KBM-7 (cell line): ENCODE data around the gene TMEM178A.
"Not testable (repeated sequence)": the region's sequence is repeated elsewhere in the genome, so short reads cannot be mapped to it uniquely, and the experiment has no call there.

Source experiments
- DNase-seq: peaks from one replicate; pipeline ENCODE4 v3.0.0-alpha.2; 2015
- in situ Hi-C: fragments of 300-500 bp; cut with MboI; formaldehyde crosslinking; loops from 2 replicates; pipeline ENCODE4 v1.14.3; 2020; ENCODE audit warnings: low sequenced_read_pairs, low pct_unique_long_range_greater_than_20kb, mixed read lengths

Gene TMEM178A

DNA sequence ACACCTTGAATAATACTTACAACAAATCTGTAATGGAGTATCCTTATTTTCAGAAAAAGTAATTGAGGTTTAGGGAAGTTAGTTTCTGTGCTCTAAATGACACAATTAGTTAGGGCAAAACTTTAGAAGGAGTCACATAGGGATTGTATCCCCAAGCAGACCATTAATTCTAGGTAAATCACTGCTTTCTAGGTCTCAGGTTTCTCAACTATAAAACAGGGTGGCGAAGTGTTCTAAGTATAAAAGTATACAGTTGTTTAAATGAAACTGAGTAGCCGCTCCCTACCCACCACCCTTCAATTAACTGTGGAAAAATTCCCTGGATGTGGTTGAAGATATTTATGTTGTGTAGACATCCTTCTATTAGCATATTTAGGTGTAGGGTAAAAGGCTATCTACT is 19.9 kb upstream of the TMEM178A start:
- DNase-seq: no peak
- in situ Hi-C loops: no loop called here

DNA sequence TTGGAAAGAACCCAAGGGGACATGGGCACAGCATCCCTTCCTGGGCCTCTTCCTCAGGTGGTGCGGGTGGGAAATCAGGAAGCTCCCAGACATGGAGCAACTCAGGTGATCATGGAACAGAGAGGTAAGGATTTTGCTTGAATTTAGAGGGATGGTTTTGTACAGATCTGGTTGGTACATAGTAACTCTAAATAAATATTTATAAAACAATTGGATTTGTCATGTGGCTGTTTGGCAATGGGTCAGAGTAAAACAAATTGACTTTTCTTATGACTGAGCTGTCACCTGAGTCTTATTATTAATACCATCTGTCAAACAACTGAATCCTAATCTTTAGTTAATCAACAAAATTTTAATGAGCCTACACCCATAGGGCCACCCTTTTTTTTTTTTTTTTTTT is 19.4 kb upstream of the TMEM178A start:
- in situ Hi-C loops: no loop called here
- no peak for DNase-seq

DNA sequence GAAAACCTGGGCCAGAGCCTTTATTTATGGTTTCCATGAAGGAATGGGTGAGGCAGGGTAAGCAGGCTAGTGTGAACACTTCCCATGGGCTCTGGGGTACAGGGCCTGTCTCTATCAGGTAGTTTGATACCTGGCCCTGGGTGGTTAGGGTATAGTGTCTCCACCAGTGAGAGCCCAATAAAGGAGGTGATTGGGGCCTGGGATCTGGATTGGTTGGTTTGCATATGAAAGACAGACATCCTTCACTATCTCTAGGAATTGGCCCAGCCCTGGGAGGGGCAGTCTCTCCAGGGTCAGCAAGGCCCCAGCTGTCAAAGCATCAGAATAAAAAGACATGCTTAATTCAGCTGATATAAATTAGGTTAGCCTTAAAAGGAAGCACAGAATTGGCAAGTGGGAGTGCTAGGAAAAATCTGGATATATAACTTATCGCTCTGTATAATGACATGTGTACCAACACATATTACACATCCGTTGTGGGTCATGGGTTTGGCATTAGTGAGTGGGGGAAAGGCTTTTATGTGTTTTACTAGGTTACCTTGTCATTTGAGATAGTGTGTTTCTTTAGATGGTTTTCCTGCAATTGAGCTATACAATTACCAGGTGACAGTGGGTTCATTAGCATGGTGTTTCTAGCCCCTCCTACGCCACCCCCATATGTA is 18.5 kb upstream of the TMEM178A start:
- DNase-seq: no peak
- in situ Hi-C loops: no loop called here

DNA sequence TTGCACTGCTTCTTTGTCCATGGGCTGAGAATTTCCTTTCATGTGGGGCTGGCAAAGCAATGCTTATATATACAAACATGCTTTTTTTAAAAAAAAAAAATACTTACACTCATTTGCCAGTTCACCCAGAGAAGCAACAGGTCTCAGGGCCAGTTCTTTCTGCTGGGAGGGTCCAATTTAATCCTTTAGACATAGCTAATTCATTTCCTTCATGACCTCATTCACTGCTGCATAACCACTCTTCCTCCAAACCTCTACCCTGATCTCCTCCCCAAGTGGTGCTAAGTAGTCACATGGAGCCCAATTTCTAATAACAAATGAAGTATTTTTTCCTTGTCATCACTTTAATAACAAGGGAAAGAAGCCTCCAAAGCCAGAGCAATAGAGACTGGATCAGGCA is 17.1 kb upstream of the TMEM178A start:
- no peak for DNase-seq
- in situ Hi-C loops: no loop called here

DNA sequence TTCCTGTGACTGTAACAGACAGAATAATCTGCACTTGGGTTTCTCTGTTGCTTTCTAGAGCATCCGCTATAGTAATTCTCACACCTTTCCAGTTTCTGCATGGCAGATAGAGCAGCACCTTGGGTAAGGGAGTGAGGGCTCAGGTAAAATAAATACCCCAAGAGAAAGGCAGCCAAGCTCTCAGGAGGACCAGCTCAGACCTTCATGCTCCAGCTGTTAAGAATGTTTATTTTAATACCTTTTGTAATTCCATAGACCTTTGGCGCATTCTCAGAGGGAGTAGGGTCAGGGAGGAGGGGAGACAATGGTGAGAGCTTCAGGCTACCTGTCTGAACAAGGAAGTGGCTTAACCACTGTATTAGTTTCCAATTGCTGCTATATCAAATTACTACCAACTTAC is 16.2 kb upstream of the TMEM178A start:
- in situ Hi-C loops: no loop called here
- no peak for DNase-seq

DNA sequence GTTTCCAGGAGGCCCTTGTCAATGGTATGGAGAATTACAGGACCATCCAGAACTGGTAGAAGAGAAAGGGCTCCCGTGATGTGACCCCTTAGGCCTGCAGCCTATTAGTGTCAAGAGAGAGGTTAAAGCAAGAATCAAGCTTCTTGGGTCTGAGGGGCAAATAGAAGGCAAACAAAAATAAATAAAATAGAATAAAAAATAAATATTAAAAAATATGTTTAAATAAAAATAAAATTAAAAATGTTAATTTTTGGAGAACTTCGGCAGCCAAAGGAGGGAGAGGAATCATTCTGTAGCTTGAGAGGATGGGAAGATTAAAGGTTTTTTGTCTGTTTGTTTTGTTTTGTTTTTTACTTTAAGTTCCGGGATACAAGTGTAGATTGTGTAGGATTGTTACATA is 15.2 kb upstream of the TMEM178A start:
- DNase-seq: no peak
- in situ Hi-C loops: no loop called here

DNA sequence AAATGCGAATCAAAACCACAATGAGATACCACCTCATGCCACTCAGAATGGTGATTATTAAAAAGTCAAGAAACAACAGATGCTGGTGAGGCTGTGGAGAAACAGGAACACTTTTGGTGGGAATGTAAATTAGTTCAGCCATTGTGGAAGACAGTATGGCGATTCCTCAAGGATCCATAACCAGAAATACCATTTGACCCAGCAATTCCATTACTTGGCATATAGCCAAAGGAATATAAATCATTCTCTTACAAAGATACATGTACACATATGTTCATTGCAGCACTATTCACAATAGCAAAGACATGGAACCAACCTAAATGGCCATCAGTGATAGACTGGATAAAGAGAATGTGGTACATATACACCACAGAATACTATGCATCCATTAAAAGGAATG is 9.5 kb upstream of the TMEM178A start:
- in situ Hi-C loops, DNase-seq: not testable (repeated sequence)

DNA sequence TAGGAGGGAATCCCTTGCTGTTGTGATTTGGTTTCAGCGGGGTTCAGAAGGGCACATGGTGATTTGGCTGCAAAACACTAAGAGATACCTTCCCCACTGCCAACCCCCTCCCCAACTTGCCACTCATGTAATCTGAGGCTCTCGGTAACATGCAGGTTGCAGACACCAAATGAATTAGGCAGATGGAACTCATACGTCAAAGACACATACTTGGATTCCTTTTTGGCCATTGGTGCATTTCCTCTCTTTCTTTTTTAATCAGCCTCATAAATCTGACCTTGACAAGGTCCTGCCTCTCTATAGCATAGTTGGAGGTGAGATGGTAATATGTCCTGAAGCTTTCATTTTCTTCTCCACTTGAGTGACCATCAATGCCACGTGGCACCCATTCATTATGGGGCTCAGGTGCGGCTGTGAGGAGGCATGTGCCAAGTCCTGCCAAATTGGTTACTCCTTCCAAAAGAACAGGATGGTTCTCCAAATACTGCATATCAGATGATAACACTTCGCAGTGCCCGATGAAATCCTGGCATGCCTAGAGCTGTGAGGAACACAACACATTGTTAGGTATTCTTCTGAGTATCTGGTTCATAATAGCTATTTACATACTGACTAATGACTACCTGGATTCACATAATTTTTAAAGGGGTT is 8.3 kb upstream of the TMEM178A start:
- in situ Hi-C loops: no loop called here
- no peak for DNase-seq

DNA sequence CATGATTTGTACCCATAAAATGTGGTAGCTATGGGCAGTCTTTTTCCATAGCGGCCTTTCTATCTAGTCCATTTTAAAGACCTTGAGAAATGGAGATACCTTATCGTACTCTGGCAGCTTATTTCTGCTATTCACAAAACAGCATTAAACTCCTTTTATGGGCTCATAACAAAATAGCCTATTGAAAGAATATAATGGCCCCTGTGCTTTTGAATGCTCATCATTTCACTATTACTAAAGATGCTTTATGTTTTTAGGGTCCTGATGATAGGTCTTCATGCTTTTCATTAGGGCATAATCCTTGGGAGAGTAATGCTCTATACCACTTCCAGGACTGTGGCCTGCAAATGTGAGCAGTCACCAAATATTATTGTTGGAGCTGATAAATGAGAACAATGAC is 7.3 kb upstream of the TMEM178A start:
- DNase-seq: no peak
- in situ Hi-C loops: no loop called here

DNA sequence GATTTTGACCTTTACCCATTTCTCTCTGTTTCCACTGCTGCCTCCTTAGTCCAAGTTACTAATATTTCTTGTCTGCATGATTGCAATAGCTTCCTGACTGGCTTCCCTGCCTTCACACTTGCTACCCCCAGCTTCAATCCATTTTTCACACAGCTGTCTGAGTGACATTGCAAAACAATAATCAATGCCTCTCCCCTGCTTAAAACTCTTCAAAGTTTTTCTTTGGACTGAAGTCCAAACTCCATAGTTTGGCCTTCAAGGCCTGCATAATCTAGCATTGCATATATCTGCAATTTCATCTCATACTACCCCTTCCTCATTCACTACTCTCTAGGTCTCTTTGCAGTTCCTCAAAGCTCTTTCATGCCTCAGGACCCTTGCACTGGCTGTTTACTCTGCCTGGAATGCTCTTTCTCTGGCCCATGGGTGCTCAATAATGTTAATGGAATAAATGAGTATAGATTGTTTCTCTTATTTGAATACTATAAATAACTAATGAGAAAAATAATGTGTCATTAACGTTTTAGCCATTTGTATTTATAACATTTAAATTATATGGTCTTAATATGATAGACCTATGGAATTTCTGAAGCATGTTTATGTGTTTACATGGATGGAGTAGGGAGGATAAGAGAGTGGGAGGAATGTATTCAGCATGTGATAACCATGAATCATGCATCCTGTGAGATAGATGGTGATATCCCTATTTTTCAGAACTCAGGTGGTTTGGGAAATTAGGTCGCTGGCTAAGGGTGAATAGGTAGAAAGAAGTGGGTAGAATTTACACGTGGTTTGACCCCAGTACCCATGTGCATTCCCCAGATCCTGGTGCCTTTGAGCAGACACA is 5.7 kb upstream of the TMEM178A start:
- in situ Hi-C loops: no loop called here
- DNase-seq: no peak

DNA sequence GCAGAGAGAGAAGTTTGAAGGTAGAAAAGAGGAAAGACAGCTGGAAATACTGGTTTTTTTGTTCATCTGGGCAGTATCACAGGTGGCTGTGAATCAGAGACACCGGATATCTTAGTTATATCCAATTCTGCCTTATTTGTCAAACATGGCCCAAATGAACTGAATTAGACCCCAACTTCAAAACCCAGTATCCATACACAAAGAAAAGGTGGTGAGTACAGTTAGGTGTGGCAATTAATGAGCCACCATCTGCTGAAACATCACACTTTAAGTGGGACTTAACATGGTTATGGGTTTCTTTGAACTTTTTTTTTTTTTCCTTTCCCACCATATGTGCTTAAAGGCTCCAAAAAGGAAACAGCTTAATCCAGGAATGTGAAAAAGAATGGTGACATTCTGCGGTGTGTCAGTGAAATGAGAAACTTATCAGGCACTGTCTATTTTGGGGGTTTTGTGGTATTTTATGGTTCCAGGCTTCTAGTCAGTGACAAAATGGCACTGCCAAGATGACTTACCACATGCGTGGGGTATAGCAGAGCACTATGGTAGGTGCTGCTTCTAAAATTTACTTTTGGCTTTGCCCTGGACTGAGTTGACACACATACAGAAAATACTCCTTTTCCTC is 5.0 kb upstream of the TMEM178A start:
- DNase-seq: peak; percentile 86
- in situ Hi-C loops: no loop called here

DNA sequence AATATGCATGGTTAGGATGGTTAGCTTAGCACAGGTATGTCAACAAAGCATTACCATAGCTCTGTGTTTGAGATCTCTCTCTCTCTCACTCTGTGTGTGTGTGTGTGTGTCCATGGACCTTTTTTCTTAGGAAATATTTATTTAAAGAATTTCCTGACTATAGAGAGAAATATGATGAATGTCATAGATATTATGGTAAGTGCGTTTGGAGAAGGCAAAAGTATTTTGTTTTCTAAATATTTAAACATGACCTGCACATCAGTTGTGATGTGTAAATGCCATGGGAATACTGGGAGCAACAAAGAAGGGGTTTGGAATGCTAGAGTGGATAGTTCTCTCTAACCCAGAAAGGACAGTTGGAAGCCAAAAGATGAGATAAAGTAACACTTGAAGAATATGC is 3.9 kb upstream of the TMEM178A start:
- DNase-seq: no peak
- in situ Hi-C loops: no loop called here

DNA sequence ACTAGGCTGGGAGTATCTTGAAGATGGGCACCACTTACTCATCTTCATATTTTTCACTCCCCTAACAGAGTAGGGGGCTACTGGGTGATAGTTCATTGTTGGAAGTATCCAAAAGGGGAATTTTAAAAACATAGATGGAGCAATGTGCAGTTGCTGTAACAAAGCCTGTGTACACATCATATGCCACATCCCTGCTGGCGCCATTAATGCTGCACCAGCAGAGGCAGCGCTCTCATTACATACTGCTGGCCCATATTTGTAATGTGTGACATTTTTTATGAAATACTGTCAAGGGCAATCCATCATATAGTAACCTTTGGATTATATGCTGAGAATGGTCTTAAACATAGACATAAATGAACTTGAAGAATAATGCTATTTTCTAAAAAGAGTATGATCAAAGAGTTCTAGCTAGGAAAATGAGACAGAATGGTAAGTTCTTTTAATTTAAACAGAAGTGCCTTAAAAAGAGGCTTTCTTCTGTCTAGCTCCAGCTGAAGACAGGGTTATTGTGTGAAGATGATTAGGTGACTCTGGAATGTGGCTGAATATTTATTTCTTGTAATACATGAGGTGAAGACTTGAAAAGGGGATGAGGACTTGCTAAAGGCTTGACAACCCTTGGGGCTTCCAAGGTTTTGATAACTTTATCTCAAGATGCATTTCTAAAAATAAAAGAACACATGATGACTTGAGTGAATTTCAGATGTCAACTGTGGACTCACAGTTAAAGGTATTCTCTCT is 2.4 kb upstream of the TMEM178A start:
- no peak for DNase-seq
- in situ Hi-C loops: no loop called here

DNA sequence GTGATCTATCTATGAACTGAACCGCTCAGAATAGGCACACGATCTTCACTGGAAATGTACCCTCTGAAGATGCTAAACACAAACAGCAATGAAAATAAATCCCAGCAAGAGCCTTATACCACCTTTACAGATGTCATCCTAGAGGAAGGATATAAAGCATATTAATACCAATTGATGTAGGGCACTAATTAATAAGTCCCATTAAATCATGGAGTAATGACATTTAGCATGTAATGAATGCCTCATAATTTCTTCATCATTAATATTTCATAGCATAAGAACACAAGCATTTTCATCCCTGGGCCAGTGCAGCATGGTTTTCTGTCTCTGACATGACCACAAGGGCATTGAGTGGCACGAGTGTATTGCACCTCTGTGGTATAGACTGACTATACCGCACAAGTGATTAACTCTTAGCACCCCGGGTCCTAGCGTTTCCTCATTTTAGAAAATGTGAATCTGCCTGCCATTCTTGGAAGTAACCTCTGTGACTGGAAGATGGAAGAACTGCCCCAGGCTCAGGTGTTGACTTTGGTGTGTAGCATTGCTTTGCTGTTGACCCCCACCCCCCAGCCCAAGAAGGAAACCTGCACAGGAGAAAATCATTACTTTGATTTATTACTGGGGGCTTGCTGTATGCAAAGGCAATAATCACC is 1.4 kb upstream of the TMEM178A start:
- in situ Hi-C loops: no loop called here
- peak; percentile 52 for DNase-seq

DNA sequence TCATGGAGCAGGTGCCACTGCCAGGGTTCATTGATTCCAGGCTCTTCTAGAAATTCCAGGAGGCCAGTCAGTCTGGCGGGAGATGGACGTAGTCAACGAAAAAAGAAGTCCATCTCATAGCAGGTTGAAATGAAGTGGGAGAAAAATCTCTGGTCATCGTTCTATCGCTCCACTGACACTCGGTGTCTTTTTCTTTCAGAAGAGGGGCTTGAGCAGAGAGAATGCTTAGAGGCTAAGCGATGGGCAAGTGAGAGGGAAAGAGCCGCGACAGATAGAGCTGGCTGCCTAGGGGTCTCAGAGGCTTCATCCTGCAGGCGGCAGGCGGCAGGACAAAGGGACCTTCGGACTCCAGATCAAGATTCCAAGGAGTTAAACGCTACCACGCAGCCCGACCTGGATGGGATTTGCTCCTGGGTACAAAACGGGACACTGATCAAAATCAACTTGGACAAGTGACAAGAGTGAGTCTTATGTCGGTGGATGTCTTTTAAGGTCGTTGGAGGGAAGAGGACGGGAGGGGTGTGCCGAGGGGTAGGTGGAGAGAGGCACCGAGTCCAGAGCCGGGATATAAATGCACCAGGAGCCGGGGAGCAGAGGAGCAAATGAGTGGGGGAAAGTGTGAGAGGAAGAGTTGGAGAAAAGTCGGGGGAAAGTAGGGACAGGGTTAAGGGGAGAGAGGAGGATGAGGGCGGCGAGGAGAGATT is 677 bp upstream of the TMEM178A start:
- in situ Hi-C loops: no loop called here
- DNase-seq: no peak

DNA sequence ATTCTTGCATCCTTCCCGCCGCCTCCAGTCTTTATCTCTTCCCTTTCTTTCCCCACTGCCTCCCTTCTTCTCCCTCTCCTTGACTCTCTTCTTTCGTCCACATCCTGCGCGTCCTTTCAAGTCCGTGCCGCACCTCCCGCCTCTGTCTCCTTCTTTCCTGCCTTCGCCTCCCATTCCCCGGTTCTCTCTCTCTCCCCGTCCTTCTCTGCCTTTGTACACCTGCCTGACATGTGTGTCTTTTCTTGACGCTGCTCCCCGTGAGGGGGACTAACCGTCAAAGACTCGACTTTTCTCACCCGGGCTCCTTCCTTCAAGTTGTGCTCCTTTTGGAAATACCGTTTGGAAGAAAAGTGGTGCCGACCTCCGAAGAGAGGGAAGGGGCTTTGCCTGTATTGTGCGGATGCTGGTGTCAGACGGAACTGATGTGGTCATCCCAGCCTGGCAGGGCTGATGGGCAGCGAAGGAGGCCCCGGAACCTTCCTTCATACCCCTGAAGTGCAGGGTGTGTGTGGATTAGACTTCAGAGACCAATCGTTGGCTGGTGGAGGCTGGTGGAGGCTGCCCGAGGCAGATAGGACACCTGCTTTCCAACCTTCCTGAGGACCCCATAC is 879 bp downstream of the TMEM178A start:
- no peak for DNase-seq

DNA sequence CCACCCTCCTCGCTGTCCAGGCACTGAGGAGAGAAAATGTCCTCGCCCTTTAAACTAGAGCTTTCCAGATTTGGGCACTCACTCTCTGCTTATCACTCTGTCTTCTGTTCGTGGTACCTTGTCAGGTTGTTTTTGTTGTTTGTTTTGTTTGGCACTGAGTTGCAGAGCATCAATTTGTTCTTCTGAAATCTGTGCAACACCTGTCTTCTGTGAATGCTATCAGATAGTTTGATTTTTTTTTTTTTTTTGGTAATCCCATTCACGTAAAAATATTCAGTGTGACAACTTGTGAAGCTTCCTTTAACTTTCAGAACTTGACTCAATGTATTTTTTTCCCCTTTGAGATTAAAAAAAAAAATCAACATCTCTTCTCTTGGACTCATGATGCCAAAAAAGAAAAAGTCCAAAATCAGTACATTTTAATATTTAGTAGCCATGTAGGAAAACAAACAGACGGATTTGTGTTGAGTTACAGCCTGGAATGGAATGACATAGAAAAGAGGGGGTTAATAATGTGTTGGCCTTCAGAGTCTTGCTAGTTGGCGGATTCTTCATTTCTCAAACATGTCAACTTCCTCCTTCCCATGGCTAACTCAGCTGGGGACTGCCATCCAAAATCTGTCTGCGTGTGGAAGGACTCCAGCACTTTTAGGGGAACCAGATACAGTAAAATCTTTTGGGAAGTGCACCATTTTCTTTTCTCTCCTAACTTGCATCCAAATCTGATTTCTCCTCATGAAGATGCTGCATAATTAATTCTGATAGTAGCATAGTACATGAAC is 1.6 kb downstream of the TMEM178A start:
- in situ Hi-C loops: no loop called here
- DNase-seq: peak; percentile 44

More for the DNA sequence above, 879 bp downstream of the TMEM178A start:
- in situ Hi-C loops: no loop called here
